GM18873 (cell line): Measurements from ENCODE around the gene WNT11.
A peak's percentile ranks its signal among the peaks of the same experiment; 100 is the strongest.

Source experiments
- ATAC-seq: cut with Tn5 transposase; IDR thresholded peaks from one replicate; pipeline ENCODE4 v1.9.1; 2021; ENCODE audit warnings: mild to moderate bottlenecking, moderate library complexity, moderate number of reproducible peaks; ENCODE audit not compliant: unreplicated experiment, low FRiP score

Gene WNT11

DNA sequence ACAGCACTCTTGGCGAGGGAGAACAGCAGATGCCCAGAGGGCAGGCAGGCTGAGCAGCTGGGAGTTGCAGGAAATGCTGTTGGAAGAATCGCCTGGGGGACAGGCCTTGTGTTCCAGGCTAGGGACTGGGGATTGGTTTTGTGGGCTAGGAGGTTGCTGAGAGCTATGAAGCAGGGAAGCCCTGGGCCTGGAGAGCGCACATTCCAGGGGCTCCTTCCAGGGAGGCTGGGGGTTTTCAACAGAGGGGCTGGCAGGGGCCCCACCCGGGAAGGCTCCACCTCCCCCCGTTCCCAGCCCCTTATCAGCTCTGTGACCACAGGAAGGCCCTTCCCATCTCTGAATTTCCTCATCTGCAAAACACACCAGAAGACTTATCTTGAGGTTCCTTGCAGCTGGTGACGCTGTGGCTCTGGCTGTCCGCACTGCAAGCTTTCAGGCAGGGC, 21.7 kb downstream of the WNT11 start:
- ATAC-seq = no peak

DNA sequence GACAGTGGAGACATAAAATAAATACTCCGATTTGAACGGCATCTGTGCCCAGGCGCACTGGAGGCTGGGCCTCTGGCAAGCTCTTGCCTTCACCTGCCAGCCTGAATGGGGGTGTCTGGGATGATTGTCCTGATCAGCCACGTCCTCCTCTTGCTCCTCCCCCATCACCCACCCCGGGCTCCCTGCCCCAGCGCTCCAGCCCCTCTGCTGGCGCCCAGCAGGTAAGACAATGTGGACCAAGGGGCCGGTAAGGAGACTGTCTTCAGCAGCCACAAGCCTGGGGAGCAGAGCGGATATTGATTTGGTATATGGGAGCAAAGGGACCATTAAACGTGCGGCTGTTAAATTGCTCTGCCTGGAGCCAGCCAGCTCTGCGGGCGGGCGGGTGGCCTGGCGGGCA, 24.9 kb downstream of the WNT11 start:
- no peak for ATAC-seq

- no peak for ATAC-seq
These were observed 27.2 kb downstream of the WNT11 start for GRCh38 chr11:76179147-76179546.

- no peak for ATAC-seq
These were observed 29.0 kb downstream of the WNT11 start for GRCh38 chr11:76177250-76177686.

DNA sequence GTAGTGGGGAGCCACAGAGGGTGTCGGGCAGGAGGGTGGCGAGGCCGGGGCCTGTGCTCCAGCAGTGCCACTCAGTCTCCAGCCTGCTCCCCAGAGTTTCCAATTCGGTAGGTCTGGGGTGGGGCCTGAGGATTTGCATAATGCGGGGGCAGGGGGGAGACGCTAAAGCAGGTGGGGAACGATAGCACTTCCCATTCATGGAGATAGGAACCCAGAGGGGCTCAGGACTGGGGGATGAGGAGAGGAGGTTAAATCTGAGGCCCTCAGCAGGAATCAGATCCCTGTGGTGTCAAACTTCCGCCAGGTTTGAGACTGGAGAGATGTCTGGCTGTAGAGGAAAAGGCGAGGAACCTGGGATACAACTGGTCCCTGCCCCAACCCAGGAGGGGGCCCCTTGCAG, 29.8 kb downstream of the WNT11 start:
- ATAC-seq = no peak

- no peak for ATAC-seq
These were observed 30.5 kb downstream of the WNT11 start for GRCh38 chr11:76175783-76176182.

DNA sequence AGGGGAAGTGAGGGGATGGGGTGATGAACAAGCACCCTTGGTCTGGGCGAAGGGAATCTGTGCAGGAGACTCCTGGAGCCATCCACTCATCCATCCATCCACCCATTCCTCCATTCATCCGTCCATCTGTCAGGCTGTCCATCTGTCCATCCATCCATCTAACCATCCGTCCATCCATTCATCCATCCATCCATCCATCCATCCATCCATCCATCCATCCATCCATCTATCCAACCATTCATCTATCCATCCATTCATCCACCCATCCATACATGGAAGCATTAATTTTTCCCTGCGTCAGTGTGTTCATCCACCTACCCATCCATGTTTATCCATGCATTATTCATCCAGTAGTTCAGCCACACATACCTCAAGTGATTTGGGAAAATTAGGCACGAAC, 32.0 kb downstream of the WNT11 start:
- no peak for ATAC-seq

DNA sequence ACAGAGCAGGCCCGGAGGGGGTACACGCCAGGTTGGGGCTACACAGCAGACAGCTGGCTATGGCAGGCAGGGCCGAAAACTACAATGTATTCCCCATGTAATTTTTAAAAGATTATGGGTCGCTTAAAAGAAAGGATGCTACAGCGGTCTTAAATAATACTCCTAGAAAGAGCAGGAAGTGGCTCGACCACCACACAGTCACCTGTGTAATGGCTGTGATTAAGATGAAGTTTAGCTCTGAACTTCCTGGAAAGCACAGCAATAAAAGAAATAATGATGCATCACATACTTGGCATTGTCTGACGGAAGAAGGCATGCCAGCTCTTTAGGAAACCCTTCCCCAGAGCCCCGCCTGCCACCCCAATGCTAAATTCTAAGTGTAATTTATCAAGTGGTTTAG, 32.6 kb downstream of the WNT11 start:
- ATAC-seq = no peak

GRCh38 chr11:76172583-76172982, 33.7 kb downstream of the WNT11 start:
- ATAC-seq = no peak

DNA sequence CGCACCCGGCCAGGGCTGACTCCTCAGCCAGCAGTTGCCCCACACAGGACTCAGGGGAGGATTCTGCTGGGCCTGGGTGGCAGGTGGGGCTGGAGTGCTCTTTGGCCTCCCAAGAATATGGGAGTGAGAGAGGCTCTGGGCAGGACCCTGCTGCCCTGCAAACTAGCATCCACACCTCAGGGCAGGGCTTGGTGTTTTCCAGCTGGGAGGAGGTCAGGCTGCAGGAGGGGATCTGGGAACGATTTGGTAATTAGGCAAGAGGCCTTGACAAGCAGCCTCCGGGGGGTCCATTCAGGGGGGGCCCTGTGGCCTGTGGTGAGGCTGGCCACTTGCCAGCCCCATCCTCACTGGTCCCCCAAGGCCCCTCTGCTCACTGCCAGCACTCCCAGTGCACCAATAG, 35.8 kb downstream of the WNT11 start:
- no peak for ATAC-seq

GRCh38 chr11:76169473-76169896, 36.8 kb downstream of the WNT11 start:
- ATAC-seq = peak; percentile 44

DNA sequence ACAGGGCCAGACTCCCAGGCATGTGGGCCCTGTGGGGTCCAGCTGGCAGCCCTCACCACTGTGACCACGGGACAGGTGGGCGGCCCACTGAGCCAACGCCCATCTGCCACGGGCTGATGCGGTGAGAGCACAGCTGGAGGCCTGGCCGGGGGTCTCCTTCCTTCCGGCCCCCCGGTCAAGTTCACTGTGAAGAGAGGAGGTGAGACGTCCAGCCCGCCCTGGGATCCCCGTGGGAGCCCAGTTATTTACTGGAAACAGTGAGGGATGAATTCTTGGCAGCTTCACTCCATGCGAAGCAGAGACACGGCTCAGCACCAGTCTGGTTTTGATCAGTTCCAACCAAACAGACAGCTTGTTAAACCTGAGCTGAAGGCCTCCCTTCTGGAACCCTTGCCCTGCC, 38.7 kb downstream of the WNT11 start:
- ATAC-seq = no peak

GRCh38 chr11:76166314-76166713, 40.0 kb downstream of the WNT11 start:
- no peak for ATAC-seq

GRCh38 chr11:76164861-76165751, 41.2 kb downstream of the WNT11 start:
- no peak for ATAC-seq

- no peak for ATAC-seq
These were observed 42.2 kb downstream of the WNT11 start for GRCh38 chr11:76164081-76164480.

GRCh38 chr11:76163289-76163880, 42.9 kb downstream of the WNT11 start:
- no peak for ATAC-seq

GRCh38 chr11:76162336-76163288, 43.7 kb downstream of the WNT11 start:
- no peak for ATAC-seq

- ATAC-seq = no peak
These were observed 44.9 kb downstream of the WNT11 start for GRCh38 chr11:76161261-76161961.

GRCh38 chr11:76160856-76161255, 45.4 kb downstream of the WNT11 start:
- ATAC-seq = no peak

- no peak for ATAC-seq
These were observed 46.2 kb downstream of the WNT11 start for GRCh38 chr11:76159983-76160661.
